ENCODE data around the gene RDH16. TPM values are rescaled to one million over a fixed set of nuclear protein-coding genes. Genes with fewer than 3 reads are reported as not detected.
A peak's percentile ranks its signal among the peaks of the same experiment; 100 is the strongest.

The RDH16 gene
- total RNA-seq, 1 experiment from 2014 or later: 0.59 TPM

GRCh38 chr12:57005980-57006808, 48.8 kb upstream of the RDH16 start, which contains the start of gene ZBTB39 (continued):
- TF ChIP-seq ATF3 (IDR thresholded peaks at IDR 0.05) (no peak), EZH2 (IDR thresholded peaks at IDR 0.05) (no peak), CEBPB (IDR thresholded peaks at IDR 0.05; ENCODE audit: low read depth) (no peak), ZFX (IDR thresholded peaks at IDR 0.05) (peak; percentile 77), SIN3A (IDR thresholded peaks at IDR 0.05; ENCODE audit: low read depth) (no peak)

GRCh38 chr12:57004651-57005050, 47.2 kb upstream of the RDH16 start:
- CTCF ChIA-PET: interaction anchor here (0.8 to 1.5 kb wide), 4 partner anchors 17 to 368 kb away, joined by 3 to 5 read pairs (median 3); partner anchors contain the start of gene HSD17B6
- no TSS peak for BruUV-seq (replicated peaks)
- H3K4me1 ChIP-seq (ENCODE audit: control insufficient read depth in 1 of 2, insufficient read depth in 2 of 2, low read length in 2 of 2): peaks cover 4 to 30% of the 10 kb centered on the region in 2 experiments
- H2AFZ ChIP-seq (ENCODE audit: low read depth, low read length, poor library complexity, severe bottlenecking): no peak overlapping the region
- peaks cover 54% of the 10 kb centered on the region for H3K79me2 ChIP-seq (ENCODE audit: insufficient read depth, low read length)
- H4K20me1 ChIP-seq (ENCODE audit: insufficient read depth): no peaks in the 10 kb centered on the region
- RAD21 ChIA-PET (ENCODE audit: low non-redundant PET in 1 of 2, low total read pairs in 2 of 2, uncharacterized antibody in 2 of 2, unreplicated experiment in 2 of 2): no interaction called here
- 0 out of 2 replicates have a peak overlapping the region, but pooled peaks have one; percentile 90 for H3K9ac ChIP-seq (ENCODE audit: low read length)
- H3K4me2 ChIP-seq (ENCODE audit: low read length): peak overlapping the region; percentile 93
- no peak overlapping the region; a peak in 1 of 4 replicates for H3K4me3 ChIP-seq (replicated peaks in 1 of 2; ENCODE audit: low read depth in 1 of 2, low read length in 2 of 2)
- no peaks in the 10 kb centered on the region for H3K27me3 ChIP-seq (ENCODE audit: insufficient read depth, low read length)
- DNase-seq (ENCODE audit: low read depth, low spot score) (no peak), ATAC-seq (no peak)
- no peaks in the 10 kb centered on the region for H3K9me3 ChIP-seq (ENCODE audit: control insufficient read depth in 1 of 2, insufficient read depth in 1 of 2, low read depth in 1 of 2, low read length in 2 of 2)
- POLR2A ChIA-PET: interaction anchor here (0.9 kb wide), 1 partner anchor 279 kb away, joined by 3 read pairs; the partner anchor contains the start of gene NACA
- intact Hi-C loops (cut with micrococcal nuclease): loop anchor here (5.0 kb wide), 1 partner anchor 247 kb away; no protein-coding TSS in a partner anchor
- H3K36me3 ChIP-seq (ENCODE audit: control insufficient read depth in 1 of 2, insufficient read depth in 2 of 2, low read length in 2 of 2): peaks cover 23 to 29% of the 10 kb centered on the region in 2 experiments; a peak in 3 of 4 replicates
- no peak overlapping the region for H3K27ac ChIP-seq (ENCODE audit: low read depth, low read length)
- H3K9me2 ChIP-seq (ENCODE audit: insufficient read depth): no peaks in the 10 kb centered on the region
- TF ChIP-seq REST (IDR thresholded peaks at IDR 0.05; ENCODE audit: low read depth) (no peak), SRF (IDR thresholded peaks at IDR 0.05; ENCODE audit: low read depth) (no peak), YY1 (IDR thresholded peaks at IDR 0.05; ENCODE audit: extremely low read depth, insufficient replicate concordance, low read depth, low read length) (no peak), EZH2phosphoT487 (IDR thresholded peaks at IDR 0.05; ENCODE audit: borderline replicate concordance) (no peak), TCF7L2 (IDR thresholded peaks at IDR 0.05; ENCODE audit: borderline replicate concordance, extremely low read depth, insufficient read depth, insufficient read length) (no peak), EGR1 (IDR thresholded peaks at IDR 0.05; ENCODE audit: low read depth) (no peak), CEBPB (IDR thresholded peaks at IDR 0.05; ENCODE audit: low read depth) (no peak), ELF1 (IDR thresholded peaks at IDR 0.05; ENCODE audit: borderline replicate concordance, low read depth) (no peak), ZFX (IDR thresholded peaks at IDR 0.05) (no peak), ATF3 (IDR thresholded peaks at IDR 0.05) (no peak), ZBTB33 (IDR thresholded peaks at IDR 0.05; ENCODE audit: extremely low read depth, insufficient replicate concordance, low read length) (no peak), EZH2 (IDR thresholded peaks at IDR 0.05) (no peak), FOSL1 (IDR thresholded peaks at IDR 0.05; ENCODE audit: low read depth) (no peak), ZNF274 (IDR thresholded peaks at IDR 0.05; ENCODE audit: low read depth, low read length) (no peak), RAD21 (IDR thresholded peaks at IDR 0.05; ENCODE audit: low read depth) (no peak), SP1 (IDR thresholded peaks at IDR 0.05; ENCODE audit: low read depth) (no peak), CBX3 (IDR thresholded peaks at IDR 0.05; ENCODE audit: low read depth) (no peak), JUND (IDR thresholded peaks at IDR 0.05) (no peak)
